ENCODE results near the gene ADARB2.

Gene ADARB2

DNA sequence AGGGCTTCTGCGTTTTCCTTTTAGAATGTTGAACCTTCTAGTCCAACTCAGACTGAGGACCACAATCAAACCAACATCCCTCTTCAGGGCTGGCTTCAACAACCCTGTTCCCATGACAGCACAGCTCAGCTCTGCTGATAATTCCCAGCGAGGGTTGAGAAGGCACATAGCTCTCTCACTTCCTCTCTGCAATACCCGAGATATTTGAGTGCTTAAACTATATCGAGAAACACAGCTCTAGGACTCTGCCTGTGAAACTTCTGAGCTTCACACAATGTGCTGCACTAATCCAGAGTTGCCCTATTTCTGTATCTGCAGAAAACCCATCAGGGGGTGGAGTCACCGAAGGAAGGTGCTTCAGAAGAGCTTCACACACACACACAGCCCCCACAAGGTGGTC, 1.6 kb upstream of the ADARB2 start:
- no peak for TF ChIP-seq CTCF (IDR thresholded peaks at IDR 0.05; ENCODE audit: extremely low read depth, insufficient read depth, missing control alignments)
- DNase-seq (ENCODE audit: low spot score): peak; percentile 65
- in situ Hi-C loops (cut with MboI; ENCODE audit: low pct_unique_long_range_greater_than_20kb, low sequenced_read_pairs, unreplicated experiment): no loop called here

DNA sequence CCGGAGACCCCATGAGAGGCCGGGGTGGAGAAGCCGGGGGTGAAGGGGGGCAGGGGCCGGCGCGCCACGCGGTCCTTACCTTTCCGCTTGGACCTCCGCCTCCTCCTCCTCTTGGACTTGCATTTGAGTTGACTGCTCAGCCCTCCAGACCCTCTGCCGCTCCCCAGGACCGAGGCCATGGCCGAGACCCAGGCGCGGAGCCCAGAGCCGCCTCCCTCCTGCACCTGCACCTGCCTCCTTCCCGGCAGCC, 428 bp downstream of the ADARB2 start:
- no peak for DNase-seq (ENCODE audit: low spot score)
- no peak for TF ChIP-seq CTCF (IDR thresholded peaks at IDR 0.05; ENCODE audit: extremely low read depth, insufficient read depth, missing control alignments)
- in situ Hi-C loops (cut with MboI; ENCODE audit: low pct_unique_long_range_greater_than_20kb, low sequenced_read_pairs, unreplicated experiment): no loop called here

DNA sequence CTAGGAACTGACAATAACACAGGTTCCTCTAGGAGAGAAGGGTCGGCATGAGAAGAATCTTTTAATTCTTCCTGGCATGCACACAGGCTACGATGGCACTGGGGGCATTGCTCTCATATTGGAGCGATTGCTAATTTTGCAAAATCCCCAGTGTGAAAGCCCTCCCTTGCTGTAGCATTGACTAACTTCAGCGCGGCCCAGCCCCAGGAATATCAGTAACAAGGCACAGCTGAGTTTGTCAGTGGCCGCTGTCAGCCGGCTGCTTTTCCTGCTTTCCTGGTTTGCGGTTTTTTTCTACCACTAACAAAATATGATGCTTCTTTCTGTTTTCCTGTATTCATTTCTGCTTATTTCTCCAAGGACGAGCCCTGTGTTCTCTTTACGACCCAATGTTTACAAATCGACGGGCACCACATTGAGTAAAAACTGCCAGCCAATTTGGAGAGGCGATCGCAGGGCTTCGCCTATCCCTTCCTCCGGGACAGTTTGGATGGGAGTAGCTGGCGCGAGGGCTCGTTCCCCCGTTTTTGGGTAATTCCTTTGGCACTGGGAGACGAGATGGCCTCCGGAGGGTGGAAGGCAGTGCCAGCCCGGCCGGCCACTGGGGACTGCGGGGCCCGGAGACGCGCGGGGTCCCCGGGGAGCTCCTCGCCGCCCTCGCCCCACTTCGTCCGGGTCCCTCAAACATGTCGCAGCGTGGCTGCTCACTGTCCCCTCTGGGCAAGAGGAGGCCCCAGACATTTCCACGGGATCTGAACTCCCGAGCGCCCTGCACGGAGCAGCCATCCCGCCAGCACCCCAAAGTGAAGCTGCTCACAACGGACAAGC, 967 bp downstream of the ADARB2 start:
- in situ Hi-C loops (cut with MboI; ENCODE audit: low pct_unique_long_range_greater_than_20kb, low sequenced_read_pairs, unreplicated experiment): no loop called here
- no peak for DNase-seq (ENCODE audit: low spot score)
- no peak for TF ChIP-seq CTCF (IDR thresholded peaks at IDR 0.05; ENCODE audit: extremely low read depth, insufficient read depth, missing control alignments)

GRCh38 chr10:1735562-1735961, 1.8 kb downstream of the ADARB2 start:
- TF ChIP-seq CTCF (IDR thresholded peaks at IDR 0.05; ENCODE audit: extremely low read depth, insufficient read depth, missing control alignments): no peak
- no peak for DNase-seq (ENCODE audit: low spot score)
- in situ Hi-C loops (cut with MboI; ENCODE audit: low pct_unique_long_range_greater_than_20kb, low sequenced_read_pairs, unreplicated experiment): no loop called here

- DNase-seq (ENCODE audit: low spot score): no peak
- no peak for TF ChIP-seq CTCF (IDR thresholded peaks at IDR 0.05; ENCODE audit: extremely low read depth, insufficient read depth, missing control alignments)
- in situ Hi-C loops (cut with MboI; ENCODE audit: low pct_unique_long_range_greater_than_20kb, low sequenced_read_pairs, unreplicated experiment): no loop called here
Measured at GRCh38 chr10:1734288-1734687, 3.0 kb downstream of the ADARB2 start.

- TF ChIP-seq CTCF (IDR thresholded peaks at IDR 0.05; ENCODE audit: extremely low read depth, insufficient read depth, missing control alignments): no peak
- no peak for DNase-seq (ENCODE audit: low spot score)
- in situ Hi-C loops (cut with MboI; ENCODE audit: low pct_unique_long_range_greater_than_20kb, low sequenced_read_pairs, unreplicated experiment): no loop called here
Measured at GRCh38 chr10:1733720-1734119, 3.6 kb downstream of the ADARB2 start.
